ENCODE measurements around the gene KSR2.

The KSR2 gene

DNA sequence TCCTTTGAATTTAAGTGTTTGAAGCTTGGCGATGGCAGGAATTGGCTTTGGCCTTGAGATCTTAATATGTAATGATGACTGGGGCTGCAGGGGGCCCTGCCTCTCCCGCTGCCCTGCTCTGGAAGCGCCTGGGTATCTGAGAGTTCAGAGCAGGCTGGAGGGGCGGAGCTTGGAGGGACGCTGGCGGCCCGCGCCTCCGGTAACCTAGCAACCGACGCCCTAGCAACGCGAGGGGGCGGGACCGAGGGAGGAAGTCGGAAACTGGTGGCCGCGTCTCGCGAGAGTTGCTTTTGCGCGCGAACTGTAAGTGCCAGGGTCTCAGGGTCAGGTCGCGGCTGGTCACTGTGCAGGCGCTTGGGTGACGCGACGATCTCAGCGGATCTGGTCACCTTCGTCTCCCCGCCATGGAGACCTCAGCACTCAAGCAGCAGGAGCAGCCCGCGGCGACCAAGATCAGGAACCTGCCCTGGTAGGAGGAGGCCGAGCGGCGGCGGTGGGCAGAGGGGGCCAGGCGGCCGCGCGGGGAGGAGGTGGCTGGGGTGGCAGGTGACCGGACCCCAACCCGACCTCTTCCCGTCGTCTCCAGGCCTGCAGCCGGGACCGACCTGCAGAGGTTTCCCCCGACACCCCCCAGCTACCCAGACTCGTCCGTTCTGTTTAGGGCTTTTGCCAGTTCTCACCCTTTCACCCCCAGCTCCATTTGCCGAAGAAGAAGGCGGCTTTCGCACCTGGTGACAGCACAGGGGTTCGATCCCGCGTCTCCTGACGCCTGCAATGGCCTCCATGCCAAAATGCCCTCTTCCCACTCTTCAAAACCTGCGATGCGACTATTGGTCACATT is 47.9 kb upstream of the KSR2 start, which contains the start of gene RFC5 (continued):
- TF ChIP-seq, protein P1, sequence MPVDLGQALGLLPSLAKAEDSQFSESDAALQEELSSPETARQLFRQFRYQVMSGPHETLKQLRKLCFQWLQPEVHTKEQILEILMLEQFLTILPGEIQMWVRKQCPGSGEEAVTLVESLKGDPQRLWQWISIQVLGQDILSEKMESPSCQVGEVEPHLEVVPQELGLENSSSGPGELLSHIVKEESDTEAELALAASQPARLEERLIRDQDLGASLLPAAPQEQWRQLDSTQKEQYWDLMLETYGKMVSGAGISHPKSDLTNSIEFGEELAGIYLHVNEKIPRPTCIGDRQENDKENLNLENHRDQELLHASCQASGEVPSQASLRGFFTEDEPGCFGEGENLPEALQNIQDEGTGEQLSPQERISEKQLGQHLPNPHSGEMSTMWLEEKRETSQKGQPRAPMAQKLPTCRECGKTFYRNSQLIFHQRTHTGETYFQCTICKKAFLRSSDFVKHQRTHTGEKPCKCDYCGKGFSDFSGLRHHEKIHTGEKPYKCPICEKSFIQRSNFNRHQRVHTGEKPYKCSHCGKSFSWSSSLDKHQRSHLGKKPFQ (tag by site-specific recombination; IDR thresholded peaks at IDR 0.05): peak; percentile 64
- TF ChIP-seq ZNF146 (tag by site-specific recombination; IDR thresholded peaks at IDR 0.05) (no peak), SP2 (tag by site-specific recombination; IDR thresholded peaks at IDR 0.05) (peak; percentile 80), ZBTB17 (tag by site-specific recombination; IDR thresholded peaks at IDR 0.05) (peak; percentile 90), ZNF211 (tag by site-specific recombination; IDR thresholded peaks at IDR 0.05; ENCODE audit: low read depth) (no peak), ZNF248 (tag by site-specific recombination; IDR thresholded peaks at IDR 0.05) (no peak), BCL11A (tag by site-specific recombination; IDR thresholded peaks at IDR 0.05; ENCODE audit: low read depth) (peak; percentile 91), ZBTB8A (tag by site-specific recombination; IDR thresholded peaks at IDR 0.05) (peak; percentile 47; the same call in 1 of the 2 replicates), BCL11B (tag by site-specific recombination; IDR thresholded peaks at IDR 0.05; ENCODE audit: low read depth) (peak; percentile 98), ZNF239 (tag by site-specific recombination; IDR thresholded peaks at IDR 0.05) (no peak), KLF10 (tag by site-specific recombination; IDR thresholded peaks at IDR 0.05) (peak; percentile 65; the same call in 1 of the 2 replicates), ZNF629 (tag by site-specific recombination; IDR thresholded peaks at IDR 0.05) (peak; percentile 73), KLF16 (tag by site-specific recombination; IDR thresholded peaks at IDR 0.05) (peak; percentile 99), ZFHX2 (tag by site-specific recombination; conservative IDR thresholded peaks at IDR 0.05) (peak; percentile 57), ZNF501 (tag by site-specific recombination; IDR thresholded peaks at IDR 0.05) (peak; percentile 92), ZEB2 (tag by site-specific recombination; IDR thresholded peaks at IDR 0.05) (0 out of 2 replicates have a peak, but pooled peaks have one; percentile 36), ZNF138 (tag by site-specific recombination; IDR thresholded peaks at IDR 0.05; ENCODE audit: borderline replicate concordance) (no peak), ZBTB21 (tag by site-specific recombination; IDR thresholded peaks at IDR 0.05) (peak; percentile 39; the same call in 1 of the 2 replicates), ZNF112 (tag by site-specific recombination; IDR thresholded peaks at IDR 0.05) (no peak), ZNF561 (tag by site-specific recombination; IDR thresholded peaks at IDR 0.05; ENCODE audit: borderline replicate concordance) (peak; percentile 83)
- TF ChIP-seq, protein P2, sequence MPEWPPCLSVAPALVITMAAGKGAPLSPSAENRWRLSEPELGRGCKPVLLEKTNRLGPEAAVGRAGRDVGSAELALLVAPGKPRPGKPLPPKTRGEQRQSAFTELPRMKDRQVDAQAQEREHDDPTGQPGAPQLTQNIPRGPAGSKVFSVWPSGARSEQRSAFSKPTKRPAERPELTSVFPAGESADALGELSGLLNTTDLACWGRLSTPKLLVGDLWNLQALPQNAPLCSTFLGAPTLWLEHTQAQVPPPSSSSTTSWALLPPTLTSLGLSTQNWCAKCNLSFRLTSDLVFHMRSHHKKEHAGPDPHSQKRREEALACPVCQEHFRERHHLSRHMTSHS (tag by site-specific recombination; IDR thresholded peaks at IDR 0.05): 0 out of 2 replicates have a peak, but pooled peaks have one; percentile 27
- TF ChIP-seq, protein P3, sequence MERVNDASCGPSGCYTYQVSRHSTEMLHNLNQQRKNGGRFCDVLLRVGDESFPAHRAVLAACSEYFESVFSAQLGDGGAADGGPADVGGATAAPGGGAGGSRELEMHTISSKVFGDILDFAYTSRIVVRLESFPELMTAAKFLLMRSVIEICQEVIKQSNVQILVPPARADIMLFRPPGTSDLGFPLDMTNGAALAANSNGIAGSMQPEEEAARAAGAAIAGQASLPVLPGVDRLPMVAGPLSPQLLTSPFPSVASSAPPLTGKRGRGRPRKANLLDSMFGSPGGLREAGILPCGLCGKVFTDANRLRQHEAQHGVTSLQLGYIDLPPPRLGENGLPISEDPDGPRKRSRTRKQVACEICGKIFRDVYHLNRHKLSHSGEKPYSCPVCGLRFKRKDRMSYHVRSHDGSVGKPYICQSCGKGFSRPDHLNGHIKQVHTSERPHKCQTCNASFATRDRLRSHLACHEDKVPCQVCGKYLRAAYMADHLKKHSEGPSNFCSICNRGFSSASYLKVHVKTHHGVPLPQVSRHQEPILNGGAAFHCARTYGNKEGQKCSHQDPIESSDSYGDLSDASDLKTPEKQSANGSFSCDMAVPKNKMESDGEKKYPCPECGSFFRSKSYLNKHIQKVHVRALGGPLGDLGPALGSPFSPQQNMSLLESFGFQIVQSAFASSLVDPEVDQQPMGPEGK (tag by site-specific recombination; IDR thresholded peaks at IDR 0.05): peak; percentile 65
- TF ChIP-seq, protein P4, sequence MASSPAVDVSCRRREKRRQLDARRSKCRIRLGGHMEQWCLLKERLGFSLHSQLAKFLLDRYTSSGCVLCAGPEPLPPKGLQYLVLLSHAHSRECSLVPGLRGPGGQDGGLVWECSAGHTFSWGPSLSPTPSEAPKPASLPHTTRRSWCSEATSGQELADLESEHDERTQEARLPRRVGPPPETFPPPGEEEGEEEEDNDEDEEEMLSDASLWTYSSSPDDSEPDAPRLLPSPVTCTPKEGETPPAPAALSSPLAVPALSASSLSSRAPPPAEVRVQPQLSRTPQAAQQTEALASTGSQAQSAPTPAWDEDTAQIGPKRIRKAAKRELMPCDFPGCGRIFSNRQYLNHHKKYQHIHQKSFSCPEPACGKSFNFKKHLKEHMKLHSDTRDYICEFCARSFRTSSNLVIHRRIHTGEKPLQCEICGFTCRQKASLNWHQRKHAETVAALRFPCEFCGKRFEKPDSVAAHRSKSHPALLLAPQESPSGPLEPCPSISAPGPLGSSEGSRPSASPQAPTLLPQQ (tag by site-specific recombination; IDR thresholded peaks at IDR 0.05): peak; percentile 78
- TF ChIP-seq, protein P5, sequence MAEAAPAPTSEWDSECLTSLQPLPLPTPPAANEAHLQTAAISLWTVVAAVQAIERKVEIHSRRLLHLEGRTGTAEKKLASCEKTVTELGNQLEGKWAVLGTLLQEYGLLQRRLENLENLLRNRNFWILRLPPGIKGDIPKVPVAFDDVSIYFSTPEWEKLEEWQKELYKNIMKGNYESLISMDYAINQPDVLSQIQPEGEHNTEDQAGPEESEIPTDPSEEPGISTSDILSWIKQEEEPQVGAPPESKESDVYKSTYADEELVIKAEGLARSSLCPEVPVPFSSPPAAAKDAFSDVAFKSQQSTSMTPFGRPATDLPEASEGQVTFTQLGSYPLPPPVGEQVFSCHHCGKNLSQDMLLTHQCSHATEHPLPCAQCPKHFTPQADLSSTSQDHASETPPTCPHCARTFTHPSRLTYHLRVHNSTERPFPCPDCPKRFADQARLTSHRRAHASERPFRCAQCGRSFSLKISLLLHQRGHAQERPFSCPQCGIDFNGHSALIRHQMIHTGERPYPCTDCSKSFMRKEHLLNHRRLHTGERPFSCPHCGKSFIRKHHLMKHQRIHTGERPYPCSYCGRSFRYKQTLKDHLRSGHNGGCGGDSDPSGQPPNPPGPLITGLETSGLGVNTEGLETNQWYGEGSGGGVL (tag by site-specific recombination; IDR thresholded peaks at IDR 0.05): no peak
- TF ChIP-seq, protein P6, sequence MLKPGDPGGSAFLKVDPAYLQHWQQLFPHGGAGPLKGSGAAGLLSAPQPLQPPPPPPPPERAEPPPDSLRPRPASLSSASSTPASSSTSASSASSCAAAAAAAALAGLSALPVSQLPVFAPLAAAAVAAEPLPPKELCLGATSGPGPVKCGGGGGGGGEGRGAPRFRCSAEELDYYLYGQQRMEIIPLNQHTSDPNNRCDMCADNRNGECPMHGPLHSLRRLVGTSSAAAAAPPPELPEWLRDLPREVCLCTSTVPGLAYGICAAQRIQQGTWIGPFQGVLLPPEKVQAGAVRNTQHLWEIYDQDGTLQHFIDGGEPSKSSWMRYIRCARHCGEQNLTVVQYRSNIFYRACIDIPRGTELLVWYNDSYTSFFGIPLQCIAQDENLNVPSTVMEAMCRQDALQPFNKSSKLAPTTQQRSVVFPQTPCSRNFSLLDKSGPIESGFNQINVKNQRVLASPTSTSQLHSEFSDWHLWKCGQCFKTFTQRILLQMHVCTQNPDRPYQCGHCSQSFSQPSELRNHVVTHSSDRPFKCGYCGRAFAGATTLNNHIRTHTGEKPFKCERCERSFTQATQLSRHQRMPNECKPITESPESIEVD (tag by site-specific recombination; IDR thresholded peaks at IDR 0.05): no peak
- TF ChIP-seq, protein P7, sequence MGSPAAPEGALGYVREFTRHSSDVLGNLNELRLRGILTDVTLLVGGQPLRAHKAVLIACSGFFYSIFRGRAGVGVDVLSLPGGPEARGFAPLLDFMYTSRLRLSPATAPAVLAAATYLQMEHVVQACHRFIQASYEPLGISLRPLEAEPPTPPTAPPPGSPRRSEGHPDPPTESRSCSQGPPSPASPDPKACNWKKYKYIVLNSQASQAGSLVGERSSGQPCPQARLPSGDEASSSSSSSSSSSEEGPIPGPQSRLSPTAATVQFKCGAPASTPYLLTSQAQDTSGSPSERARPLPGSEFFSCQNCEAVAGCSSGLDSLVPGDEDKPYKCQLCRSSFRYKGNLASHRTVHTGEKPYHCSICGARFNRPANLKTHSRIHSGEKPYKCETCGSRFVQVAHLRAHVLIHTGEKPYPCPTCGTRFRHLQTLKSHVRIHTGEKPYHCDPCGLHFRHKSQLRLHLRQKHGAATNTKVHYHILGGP (tag by site-specific recombination; IDR thresholded peaks at IDR 0.05): no peak
- TF ChIP-seq, protein P8, sequence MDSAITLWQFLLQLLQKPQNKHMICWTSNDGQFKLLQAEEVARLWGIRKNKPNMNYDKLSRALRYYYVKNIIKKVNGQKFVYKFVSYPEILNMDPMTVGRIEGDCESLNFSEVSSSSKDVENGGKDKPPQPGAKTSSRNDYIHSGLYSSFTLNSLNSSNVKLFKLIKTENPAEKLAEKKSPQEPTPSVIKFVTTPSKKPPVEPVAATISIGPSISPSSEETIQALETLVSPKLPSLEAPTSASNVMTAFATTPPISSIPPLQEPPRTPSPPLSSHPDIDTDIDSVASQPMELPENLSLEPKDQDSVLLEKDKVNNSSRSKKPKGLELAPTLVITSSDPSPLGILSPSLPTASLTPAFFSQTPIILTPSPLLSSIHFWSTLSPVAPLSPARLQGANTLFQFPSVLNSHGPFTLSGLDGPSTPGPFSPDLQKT (IDR thresholded peaks at IDR 0.05; ENCODE audit: borderline replicate concordance, low read depth, low read length): peak; percentile 61; the same call in 1 of the 2 replicates

Measured in HEK293 (cell line).